Measurements from ENCODE around the gene BPIFA1.

GRCh38 chr20:33252460-33252859, 16.7 kb downstream of the BPIFA1 start:
- TF ChIP-seq, protein P1, sequence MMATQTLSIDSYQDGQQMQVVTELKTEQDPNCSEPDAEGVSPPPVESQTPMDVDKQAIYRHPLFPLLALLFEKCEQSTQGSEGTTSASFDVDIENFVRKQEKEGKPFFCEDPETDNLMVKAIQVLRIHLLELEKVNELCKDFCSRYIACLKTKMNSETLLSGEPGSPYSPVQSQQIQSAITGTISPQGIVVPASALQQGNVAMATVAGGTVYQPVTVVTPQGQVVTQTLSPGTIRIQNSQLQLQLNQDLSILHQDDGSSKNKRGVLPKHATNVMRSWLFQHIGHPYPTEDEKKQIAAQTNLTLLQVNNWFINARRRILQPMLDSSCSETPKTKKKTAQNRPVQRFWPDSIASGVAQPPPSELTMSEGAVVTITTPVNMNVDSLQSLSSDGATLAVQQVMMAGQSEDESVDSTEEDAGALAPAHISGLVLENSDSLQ (IDR thresholded peaks at IDR 0.05) = no peak
- TF ChIP-seq FOXA1 (IDR thresholded peaks at IDR 0.05) (no peak), CTBP1 (IDR thresholded peaks at IDR 0.05; ENCODE audit: borderline replicate concordance) (no peak), SUZ12 (IDR thresholded peaks at IDR 0.05) (no peak)

Measured in HEK293T (cell line).